GM21367 (cell line): ENCODE data around the gene CHRNA4.
"Not testable (repeated sequence)": the region's sequence is repeated elsewhere in the genome, so short reads cannot be mapped to it uniquely, and the experiment has no call there.

Experiments
- ATAC-seq: cut with Tn5 transposase; IDR thresholded peaks from one replicate; pipeline ENCODE4 v1.9.1; 2021; ENCODE audit not compliant: unreplicated experiment

The CHRNA4 gene

DNA sequence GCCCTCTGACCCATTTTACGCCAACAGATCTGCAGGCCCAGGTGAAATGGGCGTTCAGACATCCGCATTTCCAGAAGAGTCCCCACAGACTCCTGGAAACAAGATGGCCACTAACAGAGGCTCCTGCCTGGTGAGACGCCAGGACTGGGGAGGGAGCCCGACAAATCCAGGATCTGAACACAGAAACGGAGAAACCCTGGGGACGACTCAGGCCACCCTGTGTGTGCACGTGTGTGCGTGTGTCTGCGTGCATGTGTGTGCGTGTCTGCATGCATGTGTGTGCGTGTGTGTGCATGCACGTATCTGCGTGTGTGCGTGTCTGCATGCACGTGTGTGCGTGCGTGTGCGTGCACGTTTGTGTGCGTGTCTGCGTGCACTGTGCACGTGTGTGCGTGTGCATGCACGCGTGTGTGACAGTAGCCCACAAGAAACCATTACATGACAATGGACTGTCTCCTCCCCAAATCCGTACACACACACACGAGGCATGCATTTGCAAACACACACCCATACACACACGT is 24.9 kb downstream of the CHRNA4 start:
- ATAC-seq = no peak

DNA sequence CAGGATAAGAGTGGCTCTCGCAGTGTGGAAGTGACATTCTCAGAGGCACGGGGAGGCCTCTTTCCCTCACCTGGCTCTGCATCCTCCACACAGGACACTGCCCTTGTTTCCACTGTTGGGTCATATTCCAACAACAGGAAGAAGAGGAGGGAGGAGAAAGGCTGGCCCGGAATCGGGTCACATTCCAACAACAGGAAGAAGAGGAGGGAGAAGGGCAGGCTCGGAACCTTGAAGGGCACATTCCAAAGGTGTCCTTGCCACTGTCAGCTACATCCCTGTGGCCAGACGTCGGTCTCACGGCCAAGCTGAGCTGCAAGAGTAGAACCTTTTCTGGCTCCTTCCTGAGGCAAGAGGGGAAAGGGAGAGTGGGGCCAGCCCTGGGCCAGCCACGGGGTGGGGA is 25.4 kb downstream of the CHRNA4 start:
- no peak for ATAC-seq

DNA sequence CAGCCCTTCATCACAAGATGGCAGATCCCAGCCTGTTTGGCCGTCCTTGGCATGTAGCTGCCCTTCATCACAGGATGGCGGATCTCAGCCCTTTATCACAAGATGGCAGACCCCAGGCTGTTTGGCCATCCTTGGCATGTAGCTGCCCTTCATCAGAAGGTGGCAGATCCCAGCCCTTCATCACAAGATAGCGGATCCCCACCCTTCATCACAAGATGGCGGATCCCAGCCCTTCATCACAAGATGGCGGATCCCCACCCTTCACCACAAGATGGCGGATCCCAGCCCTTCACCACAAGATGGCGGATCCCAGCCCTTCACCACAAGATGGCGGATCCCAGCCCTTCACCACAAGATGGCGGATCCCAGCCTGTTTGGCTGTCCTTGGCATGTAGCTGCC is 26.1 kb downstream of the CHRNA4 start:
- not testable (repeated sequence) for ATAC-seq

DNA sequence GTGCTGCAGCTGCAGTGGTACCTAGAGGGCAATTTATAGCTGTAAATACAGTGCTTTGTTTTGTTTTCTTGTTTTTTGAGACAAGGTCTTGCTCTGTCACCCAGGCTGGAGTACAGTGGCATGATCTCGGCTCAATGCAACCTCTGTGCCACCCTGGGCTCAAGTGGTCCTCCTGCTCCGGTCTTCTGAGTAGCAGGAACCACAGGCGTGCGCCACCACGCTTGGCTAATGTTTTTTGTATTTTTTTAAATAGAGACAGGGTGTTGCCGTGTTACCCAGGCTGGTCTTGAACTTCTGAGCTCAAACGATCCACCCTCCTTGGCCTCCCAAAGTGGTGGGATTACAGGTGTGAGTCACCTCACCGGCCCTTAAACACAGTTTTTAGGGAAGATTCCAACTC is 26.8 kb downstream of the CHRNA4 start:
- no peak for ATAC-seq

- no peak for ATAC-seq
Observed at GRCh38 chr20:63333241-63333836, 27.8 kb downstream of the CHRNA4 start.

- ATAC-seq = no peak
Observed at GRCh38 chr20:63332488-63333240, 28.5 kb downstream of the CHRNA4 start.

- ATAC-seq = no peak
Observed at GRCh38 chr20:63331741-63332400, 29.3 kb downstream of the CHRNA4 start.

GRCh38 chr20:63330940-63331339 is 30.2 kb downstream of the CHRNA4 start:
- ATAC-seq = no peak

DNA sequence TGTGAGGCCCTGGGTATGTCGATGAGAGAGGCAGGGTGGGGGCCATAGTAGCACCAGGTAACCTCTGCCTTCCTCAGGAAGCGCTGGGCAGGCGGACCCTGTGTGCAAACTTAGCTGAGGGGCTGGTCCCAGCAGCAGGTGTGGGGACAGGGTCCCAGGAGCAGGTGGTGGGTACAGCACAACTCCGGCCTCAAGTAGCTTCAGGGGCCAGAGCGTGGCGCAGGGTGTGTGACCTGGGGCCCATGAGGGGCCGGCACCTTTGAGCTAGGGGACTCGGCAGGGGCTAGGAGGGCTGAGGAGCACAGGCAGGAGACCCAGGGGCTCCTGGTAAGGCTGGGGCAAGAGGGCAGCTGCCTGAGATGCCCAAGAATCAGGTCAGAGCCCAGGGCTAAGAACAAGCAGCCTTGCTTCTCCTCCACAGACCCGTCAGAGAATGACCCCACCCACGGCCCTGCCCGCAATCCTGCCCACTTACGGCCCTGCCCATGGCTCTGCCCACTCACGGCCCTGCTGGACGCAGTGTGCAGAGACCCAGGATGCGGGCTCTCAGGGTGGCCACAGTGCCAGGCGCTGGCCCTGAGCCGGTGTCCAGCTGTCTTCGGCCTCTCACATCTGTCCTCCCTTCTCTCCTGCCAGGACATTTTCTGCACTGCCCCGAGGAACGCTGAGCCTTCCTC is 30.9 kb downstream of the CHRNA4 start:
- no peak for ATAC-seq

GRCh38 chr20:63329331-63330083 is 31.6 kb downstream of the CHRNA4 start:
- no peak for ATAC-seq

GRCh38 chr20:63328718-63329275 is 32.4 kb downstream of the CHRNA4 start:
- ATAC-seq = no peak

- ATAC-seq = no peak
Observed at GRCh38 chr20:63328026-63328700, 33.0 kb downstream of the CHRNA4 start.

DNA sequence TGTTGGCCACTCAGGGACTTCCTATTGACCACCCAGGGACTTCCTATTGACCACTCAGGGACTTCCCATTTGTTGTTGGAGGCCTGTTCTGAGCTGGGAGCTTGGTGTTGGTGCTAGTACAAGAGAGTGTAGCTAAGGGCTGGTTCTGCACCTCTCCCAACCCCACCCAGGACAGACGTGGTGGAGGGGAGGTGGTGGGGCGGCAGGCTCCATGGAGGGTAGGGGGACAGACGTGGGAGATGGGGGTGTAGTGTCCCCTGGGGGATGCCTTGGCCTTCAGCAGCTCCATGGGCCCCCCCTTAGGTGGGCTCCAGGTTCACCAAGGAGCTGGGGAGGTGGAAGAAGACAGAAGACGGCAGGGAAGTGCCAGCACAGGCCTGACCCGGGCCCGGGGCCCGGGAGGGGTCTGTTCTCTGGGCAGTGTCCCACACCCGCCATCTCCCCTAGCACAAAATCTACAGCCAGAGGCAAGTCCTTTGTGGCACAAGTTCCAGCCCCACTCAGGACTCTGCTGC is 33.9 kb downstream of the CHRNA4 start:
- ATAC-seq = no peak

DNA sequence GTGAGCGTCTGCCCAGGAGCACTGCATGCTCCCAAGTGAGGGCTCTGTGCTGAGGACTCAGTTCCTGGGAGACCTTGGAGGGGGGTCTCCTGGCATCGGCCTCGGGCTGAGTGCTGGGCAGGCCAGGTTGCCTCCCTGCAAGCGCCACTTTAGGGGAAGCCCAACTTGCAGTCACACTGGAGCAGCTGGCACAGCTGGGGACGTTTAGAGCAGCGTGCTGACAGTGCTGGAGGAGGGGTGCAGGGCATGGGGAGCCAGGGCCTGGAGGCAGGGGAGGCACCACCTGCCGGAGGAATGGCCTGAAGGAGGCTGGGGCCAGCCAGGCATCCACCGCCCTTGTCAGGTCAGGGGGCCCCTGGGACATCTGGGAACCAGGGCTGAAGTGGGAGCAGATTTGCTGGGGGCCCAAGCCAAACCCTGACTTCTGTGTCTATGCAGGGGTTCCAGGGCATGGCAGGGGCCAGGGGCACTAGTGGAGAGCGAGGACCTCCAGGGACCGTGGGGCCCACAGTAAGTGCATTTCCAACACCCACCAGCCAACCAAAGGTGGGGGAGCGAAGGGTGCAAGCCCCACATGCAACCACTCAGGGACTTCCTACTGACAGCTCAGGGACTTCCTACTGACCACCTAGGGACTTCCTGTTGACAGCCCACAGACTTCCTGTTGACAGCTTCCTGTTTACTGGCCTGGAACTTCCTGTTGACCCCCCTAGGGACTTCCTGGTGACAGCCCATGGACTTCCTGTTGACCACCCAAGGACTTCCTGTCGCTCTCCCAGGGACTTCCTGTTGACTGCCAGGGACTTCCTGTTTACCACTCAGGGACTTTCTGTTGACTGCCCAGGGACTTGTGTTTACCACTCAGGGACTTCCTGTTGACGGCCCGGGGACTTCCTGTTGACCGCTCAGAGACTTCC is 34.6 kb downstream of the CHRNA4 start:
- ATAC-seq = no peak

- no peak for ATAC-seq
Observed at GRCh38 chr20:63325554-63326313, 35.4 kb downstream of the CHRNA4 start.

- ATAC-seq = no peak
Observed at GRCh38 chr20:63325021-63325471, 36.1 kb downstream of the CHRNA4 start.

- no peak for ATAC-seq
Observed at GRCh38 chr20:63323357-63323981, 37.7 kb downstream of the CHRNA4 start.
